HG03097 (cell line): ENCODE data around the gene SLC39A11.

ENCODE experiments used
- ATAC-seq: cut with Tn5 transposase; IDR thresholded peaks from one replicate; pipeline ENCODE4 v1.9.1; 2021; ENCODE audit not compliant: unreplicated experiment, low FRiP score

Gene SLC39A11

DNA sequence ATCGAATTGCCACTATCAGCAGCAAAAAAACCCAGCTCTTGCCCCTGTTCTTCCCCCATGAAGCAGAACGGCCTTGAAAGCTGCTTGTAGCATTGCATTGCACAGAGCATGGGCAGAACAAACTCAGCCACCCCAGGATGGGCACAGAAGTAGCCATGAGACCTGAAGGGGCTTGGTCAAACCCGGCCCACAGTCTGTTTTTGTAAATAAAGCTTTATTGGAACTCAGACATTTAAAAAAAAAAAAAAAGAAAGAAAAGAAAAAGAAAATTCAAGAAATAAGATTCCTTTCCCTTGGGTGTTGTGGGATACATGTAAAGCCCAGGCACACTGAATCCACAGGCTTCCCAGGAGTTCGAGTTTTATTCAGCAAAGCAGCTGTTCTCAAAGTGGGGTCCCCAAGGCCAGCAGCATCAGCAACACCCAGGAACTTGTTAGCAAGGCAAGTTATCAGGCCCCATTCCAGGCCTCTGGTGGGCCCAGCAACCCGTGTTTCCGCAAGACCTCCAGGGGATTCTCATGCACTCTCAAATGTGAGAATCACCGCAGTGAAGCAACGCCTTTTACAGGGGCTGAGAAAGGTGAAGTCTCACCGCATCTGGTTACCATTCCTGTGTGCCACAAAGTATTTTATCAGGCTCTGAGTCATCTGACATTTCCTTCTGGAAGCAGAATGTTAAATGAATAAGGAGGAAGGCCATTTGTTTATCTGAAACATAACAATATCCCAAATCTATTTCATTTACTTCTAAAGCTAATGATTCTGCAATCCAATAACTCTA is 108.2 kb downstream of the SLC39A11 start:
- no peak for ATAC-seq

- no peak for ATAC-seq
Measured at GRCh38 chr17:72982680-72983079, 109.8 kb downstream of the SLC39A11 start.

- no peak for ATAC-seq
Measured at GRCh38 chr17:72978593-72979218, 113.8 kb downstream of the SLC39A11 start.

GRCh38 chr17:72977771-72978417 is 114.6 kb downstream of the SLC39A11 start:
- ATAC-seq, result no peak

DNA sequence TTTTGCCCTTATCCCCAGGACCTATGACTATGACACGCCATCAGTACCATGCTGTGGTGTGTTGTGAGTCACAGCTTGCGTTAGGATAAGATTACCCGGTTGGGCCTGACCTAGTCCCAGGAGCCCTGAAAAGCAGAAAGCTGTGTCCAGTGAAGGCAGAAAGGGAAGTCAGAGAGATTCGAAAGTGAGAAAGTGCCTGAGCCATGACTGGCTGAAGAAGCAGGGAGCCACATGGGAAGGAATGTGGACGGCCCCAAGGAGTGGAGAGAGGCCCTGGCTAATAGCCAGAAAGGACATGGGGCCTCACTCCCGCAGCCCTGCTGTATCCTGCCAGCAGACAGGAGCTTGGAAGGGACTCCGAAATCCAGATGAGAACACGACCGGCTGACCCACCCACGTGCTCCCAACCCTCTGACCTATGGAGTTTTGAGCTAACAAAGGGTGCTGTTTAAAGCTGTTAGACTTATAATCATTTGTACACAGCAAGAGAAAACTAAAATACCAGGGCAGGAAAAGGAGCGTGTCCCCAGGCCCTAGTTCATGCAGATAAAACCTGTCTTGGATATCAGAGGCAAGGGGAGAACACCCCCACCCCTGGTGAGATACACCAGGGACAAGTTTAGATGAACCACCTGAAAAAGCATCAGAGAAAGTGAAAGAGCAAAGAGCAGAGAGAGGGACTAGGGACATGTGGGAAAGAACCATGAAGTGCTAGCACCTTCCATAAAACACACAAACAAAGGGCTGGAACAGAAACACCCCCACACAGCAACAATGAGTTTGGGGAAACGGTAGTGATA is 115.3 kb downstream of the SLC39A11 start:
- ATAC-seq, result no peak

DNA sequence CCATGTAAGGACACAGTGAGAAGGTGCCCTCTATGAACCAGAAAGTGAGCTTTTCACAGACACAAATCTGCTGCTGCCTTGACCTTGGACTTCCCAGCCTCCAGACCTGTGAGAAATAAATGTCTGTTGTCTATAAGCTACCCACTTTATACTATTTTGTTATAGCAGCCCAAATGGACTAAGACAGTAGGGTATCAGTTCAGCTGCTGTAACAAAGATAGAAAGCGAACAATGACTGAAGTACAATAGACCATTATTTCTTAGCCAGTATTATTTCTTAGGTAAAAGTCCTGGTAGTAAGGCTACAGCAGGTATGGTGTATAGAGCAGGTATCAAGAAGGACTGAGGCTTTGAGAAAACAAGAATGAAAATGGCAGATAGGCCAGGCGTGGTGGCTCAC is 117.0 kb downstream of the SLC39A11 start:
- no peak for ATAC-seq

DNA sequence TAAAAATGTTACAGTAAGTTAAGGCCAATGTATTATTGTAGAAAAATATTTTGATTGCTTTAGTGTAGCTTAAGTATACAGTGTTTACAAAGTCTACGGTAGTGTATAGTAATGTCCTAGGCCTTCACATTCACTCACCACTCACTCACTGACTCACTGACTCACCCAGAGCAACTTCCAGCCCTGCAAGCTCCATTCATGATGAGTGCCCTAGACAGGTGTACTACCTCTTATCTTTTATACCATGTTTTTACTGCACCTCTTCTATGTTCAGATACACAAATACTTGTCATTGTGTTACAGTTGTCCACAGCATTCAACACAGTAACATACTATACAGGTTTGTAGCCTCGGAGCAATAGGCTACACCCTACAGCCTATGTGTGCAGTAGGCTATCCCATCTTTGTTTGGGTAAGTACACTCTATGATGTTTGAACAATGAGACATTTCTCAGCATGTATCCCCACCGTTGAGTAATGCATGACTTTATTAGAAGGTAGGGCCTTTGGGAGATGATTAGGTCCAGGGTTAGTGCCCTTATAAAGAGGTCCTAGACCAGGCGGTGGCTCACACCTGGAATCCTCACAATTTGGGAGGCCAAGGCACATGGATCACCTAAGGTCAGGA is 117.8 kb downstream of the SLC39A11 start:
- ATAC-seq, result no peak

DNA sequence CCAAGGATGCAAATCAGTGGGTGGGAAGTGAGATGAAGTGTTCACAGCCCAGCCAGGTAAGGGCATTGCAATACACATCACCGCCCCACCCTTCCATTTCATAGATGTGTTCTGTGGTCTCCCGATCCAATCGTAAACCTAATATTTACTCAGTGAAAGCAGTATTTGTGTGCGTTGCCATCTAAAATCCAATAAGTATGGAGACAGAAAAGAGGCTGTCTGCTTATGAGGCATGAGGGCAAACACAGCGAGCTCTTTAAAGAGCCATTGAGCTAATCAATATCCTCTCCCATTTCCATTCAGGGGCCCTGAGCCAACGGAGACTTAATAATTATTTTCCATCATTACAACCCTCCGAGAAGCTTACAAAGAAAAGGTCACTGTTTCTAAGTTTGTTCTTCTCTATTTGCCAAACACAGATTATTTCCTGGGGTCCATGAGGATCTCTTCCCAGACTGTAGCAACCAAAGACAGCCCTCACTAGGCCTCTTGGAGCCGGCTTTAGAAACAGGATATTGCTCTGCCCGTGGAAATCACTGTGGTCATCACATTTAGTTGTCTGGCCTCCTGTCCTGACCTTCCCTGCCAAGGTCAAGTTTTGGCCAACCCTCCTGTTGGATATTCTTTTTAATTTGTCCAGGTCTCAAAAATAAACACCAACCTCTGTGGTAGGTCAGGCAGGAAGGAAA is 120.1 kb downstream of the SLC39A11 start:
- ATAC-seq, result no peak

GRCh38 chr17:72971226-72971880 is 121.1 kb downstream of the SLC39A11 start:
- ATAC-seq, result no peak

DNA sequence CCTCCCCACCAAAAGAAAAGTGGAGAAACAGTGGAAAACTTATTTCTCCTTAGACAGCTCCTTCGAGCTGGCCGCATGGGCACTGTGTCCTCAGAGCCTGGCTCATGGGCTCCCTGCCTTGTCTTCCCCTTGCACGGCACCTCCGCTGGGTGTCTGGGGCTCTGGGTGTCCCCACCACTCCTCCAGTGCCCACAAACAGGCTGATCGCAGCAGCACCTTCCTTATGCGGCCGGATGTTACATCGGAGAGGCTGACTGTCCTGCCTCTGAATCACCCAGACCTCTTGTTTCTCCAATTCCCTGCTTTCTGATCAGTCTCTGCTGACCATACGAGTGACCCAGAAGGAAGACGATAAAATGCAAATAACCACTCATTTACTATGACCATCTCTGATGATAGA is 121.7 kb downstream of the SLC39A11 start:
- no peak for ATAC-seq

DNA sequence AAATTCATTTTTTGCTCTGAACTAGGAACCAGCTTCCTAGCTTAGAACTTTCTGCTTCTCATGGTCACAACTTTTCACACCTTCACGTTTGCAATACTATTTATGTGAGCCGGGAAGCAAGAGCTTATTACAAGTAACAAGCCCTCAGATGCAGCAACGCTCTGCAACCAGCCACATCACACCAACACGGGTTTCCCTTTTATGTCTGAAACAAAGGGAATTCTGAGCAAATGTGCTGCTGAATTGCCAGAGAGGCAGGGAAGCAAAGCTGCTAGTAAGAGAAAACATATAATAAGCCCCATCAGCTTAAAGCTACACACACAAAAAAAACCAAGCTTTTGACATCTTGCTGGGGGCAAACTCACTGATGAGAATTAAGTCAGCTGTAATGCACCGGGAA is 122.2 kb downstream of the SLC39A11 start:
- no peak for ATAC-seq

DNA sequence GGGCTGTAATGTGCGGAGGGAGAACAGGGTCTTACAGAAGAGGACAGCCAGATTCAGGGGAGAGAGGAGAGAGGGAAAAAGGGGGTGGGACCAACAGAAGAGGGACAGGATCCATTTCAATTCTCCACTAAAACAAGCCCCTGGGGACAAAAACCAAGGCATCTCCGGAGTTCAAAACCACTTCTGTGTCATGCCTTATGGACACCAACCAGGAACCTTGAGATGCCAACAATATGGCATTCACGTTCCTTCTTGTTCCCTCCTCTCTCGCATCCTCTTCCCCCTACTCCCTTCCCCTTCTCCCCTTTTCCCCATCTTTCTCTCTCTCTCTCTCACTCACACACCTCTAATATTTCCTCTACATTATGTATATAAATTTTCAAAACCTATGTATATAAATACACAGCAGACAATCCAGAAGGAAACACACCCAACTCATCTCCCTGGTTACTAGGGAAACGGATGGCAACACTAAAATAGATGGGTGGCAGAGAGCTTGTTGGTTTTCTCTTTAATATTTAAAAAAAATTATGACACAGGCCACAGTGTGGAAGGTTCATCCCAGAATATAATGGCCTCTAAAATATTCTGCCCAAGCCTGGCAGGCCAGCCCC is 123.1 kb downstream of the SLC39A11 start:
- ATAC-seq, result no peak

- no peak for ATAC-seq
Measured at GRCh38 chr17:72968798-72969197, 123.7 kb downstream of the SLC39A11 start.

DNA sequence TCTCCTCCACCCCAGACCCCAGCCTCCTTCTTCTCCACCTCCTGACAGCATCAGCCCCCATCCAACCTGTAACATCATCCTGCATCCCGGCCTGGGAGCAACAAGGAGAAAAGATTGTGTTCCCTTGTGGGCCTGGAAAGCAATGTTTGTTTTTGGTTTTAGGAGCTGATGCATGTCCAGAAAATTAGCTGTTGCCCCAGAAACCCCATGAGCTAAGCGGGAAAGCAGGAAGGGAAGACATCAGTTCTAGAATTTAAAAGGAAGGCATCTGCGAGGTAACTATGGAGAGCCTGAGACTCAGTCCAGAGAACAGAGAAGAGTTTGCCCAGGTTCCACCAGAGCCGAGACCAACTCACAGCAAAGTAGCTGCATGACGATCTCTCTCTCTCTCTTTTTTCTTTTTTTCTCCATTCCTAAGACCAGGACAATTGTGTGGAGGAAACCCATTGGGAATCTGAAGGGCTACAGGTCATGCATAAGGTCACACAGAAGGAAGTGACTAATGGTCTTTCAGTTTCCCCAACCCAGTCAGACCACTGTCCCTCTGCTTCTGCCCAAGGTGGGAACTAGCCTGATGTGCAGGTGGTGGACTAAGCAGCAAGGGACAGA is 124.4 kb downstream of the SLC39A11 start:
- no peak for ATAC-seq

GRCh38 chr17:72967277-72967970 is 125.1 kb downstream of the SLC39A11 start:
- no peak for ATAC-seq

DNA sequence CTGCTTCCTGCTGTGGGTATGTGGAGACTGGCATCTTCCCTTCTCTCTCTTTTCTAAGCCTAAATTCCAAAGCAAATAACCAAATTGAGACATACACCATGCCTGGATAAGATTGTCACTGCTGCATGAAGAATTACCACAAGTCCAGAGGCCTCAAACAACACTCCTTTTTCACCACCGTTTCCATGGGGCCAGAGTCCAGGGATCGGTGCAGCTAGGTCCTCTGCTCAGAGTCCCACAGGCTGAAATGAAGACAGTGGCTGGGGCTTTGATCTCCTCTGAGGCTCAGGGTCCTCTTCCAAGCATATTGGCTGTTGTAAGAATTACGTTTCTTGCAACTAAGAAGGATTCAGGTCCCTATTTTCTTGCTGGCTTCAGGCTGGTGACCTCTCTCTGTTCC is 130.4 kb downstream of the SLC39A11 start:
- no peak for ATAC-seq

DNA sequence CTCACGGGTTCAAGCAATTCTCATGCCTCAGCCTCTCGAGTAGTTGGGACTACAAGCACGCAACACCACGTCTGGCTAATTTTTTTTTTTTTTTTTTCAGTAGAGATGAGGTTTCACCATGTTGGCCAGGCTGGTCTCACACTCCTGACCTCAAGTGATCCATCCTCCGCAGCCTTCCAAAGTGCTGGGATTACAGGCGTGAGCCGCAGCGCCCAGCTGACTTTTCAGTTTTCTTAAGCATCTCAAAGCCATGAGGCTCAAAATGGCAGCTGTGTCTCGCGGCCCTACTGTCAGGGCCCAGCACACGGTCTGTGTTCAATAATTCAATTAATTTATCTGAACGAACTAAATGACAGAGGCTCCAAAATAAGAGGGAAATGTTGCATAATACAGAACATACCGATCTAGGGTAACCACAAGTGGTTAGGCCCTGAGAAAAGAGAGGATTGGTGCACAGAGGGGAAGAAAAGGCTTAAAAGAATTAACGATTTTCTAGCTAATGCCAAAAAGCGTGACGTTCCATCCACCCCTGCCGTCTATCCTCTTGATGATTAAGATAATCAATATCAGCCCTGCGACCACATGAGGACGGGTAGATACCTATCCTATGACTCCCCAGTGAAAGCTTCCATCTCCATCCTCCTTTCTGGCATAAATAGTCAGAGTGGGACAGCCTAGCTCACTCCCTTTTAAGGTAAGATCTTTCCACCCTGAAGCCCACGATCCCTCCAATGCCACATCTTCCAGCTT is 136.9 kb downstream of the SLC39A11 start:
- no peak for ATAC-seq
